Mesothelial cell of epicardium (in vitro differentiated cells): Measurements from ENCODE around the gene RPS6KL1. TPM values are rescaled to one million over a fixed set of nuclear protein-coding genes. Genes with fewer than 3 reads are reported as not detected.

Source experiments
- DNase-seq, 2 experiments: peaks; one replicate each; pipeline ENCODE4 v3.0.0; 2021; ENCODE audit warnings: low spot score in 2 of 2; ENCODE audit not compliant: unreplicated experiment in 2 of 2
- H3K27ac Mint-ChIP-seq: 2 replicates; pipeline ENCODE4 v1.8.0; 2021; ENCODE audit warnings: mixed read lengths
- H3K27me3 Mint-ChIP-seq: 2 replicates; pipeline ENCODE4 v1.8.0; 2021; ENCODE audit warnings: low read depth, mixed read lengths
- H3K36me3 Mint-ChIP-seq: 2 replicates; pipeline ENCODE4 v1.8.0; 2021; ENCODE audit warnings: mixed read lengths
- H3K4me1 Mint-ChIP-seq: 2 replicates; pipeline ENCODE4 v1.8.0; 2021; ENCODE audit warnings: mixed read lengths
- H3K4me3 Mint-ChIP-seq: 2 replicates; pipeline ENCODE4 v1.8.0; 2021; ENCODE audit warnings: mild to moderate bottlenecking, moderate library complexity, mixed read lengths
- H3K9me3 Mint-ChIP-seq: 2 replicates; pipeline ENCODE4 v1.8.0; 2021; ENCODE audit warnings: mixed read lengths
- total RNA-seq: library from RNA; stranded (reverse); gene quantifications from 3 replicates; pipeline ENCODE4 v1.2.1, GENCODE V29; 2021
- TF ChIP-seq, protein P1 (sequence below): fragments of 200-600 bp; sonication (generic); IDR thresholded peaks from one replicate; pipeline ENCODE4 v1.5.0; 2021; ENCODE audit warnings: antibody characterized with exemption; ENCODE audit not compliant: unreplicated experiment

RPS6KL1 gene
- total RNA-seq, 1 donor from 2014 or later, result 1.1 TPM

- no peaks in the 10 kb centered on the region for H3K27me3 Mint-ChIP-seq
- no peak for DNase-seq
- H3K4me1 Mint-ChIP-seq, result peaks cover 14% of the 10 kb centered on the region
- H3K9me3 Mint-ChIP-seq, result no peaks in the 10 kb centered on the region
- no peak overlapping the region for H3K4me3 Mint-ChIP-seq
- no peaks in the 10 kb centered on the region for H3K36me3 Mint-ChIP-seq
- H3K27ac Mint-ChIP-seq, result no peak overlapping the region
- TF ChIP-seq, protein P1, sequence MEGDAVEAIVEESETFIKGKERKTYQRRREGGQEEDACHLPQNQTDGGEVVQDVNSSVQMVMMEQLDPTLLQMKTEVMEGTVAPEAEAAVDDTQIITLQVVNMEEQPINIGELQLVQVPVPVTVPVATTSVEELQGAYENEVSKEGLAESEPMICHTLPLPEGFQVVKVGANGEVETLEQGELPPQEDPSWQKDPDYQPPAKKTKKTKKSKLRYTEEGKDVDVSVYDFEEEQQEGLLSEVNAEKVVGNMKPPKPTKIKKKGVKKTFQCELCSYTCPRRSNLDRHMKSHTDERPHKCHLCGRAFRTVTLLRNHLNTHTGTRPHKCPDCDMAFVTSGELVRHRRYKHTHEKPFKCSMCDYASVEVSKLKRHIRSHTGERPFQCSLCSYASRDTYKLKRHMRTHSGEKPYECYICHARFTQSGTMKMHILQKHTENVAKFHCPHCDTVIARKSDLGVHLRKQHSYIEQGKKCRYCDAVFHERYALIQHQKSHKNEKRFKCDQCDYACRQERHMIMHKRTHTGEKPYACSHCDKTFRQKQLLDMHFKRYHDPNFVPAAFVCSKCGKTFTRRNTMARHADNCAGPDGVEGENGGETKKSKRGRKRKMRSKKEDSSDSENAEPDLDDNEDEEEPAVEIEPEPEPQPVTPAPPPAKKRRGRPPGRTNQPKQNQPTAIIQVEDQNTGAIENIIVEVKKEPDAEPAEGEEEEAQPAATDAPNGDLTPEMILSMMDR, result no peak
Observed at GRCh38 chr14:74959596-74960180, 36.6 kb upstream of the RPS6KL1 start.

DNA sequence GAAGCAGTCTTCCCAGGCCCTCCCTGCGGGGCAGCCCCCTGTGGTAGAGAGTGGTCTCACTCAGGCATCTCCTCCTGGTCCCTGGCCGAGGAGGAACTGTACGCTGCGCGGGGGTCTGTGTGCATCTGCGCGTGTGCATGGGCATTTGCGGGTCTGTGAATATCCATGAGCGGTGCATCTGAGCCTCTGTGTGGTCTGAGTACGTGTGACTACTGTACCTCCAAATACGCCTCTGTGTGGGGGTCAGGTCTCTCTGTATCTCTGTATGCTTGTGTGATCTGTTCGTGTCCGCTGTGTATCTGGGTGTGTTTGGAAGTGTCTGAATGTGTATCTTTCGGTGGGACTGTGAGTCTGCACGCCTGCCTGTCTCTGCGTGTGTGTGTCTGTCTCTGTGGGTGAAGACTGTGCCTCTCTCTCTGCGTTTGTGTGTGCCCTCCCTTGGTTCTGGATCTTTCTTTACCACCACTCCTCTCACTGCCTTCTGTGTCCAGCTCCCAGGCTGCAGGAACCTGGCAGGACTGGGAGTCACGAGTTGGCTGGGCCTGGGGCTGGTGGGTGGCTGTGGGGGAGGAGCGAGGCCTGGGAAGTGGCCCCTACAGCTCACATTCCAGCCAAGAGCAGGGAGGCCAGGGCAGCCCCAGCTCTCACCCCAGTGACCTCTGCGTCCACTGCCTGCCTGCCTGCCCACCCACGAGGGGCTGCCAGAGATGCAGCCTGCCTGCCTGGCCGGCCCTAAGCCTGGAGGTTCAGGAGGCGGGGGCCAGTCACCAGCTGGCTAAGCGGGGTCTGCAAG, 33.4 kb upstream of the RPS6KL1 start:
- Mint-ChIP-seq H3K4me3 (peak overlapping the region; percentile 46), H3K4me1 (peaks cover 29% of the 10 kb centered on the region)

DNA sequence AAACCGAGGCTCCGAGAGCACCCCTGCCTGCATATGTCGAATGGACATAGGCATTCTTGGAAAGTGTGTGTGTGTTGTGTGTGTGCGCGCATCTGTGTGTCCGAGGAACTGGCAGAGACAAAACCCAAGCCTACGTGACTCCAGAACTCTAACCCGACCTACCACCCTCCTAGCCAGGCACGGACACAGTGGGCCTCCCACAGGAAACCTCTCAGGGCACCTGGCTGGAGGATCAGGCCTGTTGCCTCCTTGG, 32.9 kb upstream of the RPS6KL1 start:
- Mint-ChIP-seq H3K4me1 (peaks cover 35% of the 10 kb centered on the region), H3K9me3 (no peaks in the 10 kb centered on the region), H3K4me3 (peak overlapping the region; percentile 46), H3K36me3 (no peaks in the 10 kb centered on the region), H3K27me3 (no peaks in the 10 kb centered on the region), H3K27ac (no peak overlapping the region)
- TF ChIP-seq, protein P1, result no peak
- DNase-seq, result no peak

More for the DNA sequence above, 33.4 kb upstream of the RPS6KL1 start:
- no peak for DNase-seq
- H3K27ac Mint-ChIP-seq, result peak overlapping the region; percentile 1
- H3K27me3 Mint-ChIP-seq, result no peaks in the 10 kb centered on the region
- H3K36me3 Mint-ChIP-seq, result no peaks in the 10 kb centered on the region
- TF ChIP-seq, protein P1, result no peak
- H3K9me3 Mint-ChIP-seq, result no peaks in the 10 kb centered on the region

- Mint-ChIP-seq H3K27me3 (no peaks in the 10 kb centered on the region), H3K4me1 (peaks cover 40% of the 10 kb centered on the region), H3K4me3 (peak within 1 kb of the TSS; percentile 62), H3K9me3 (no peaks in the 10 kb centered on the region), H3K27ac (peak within 1 kb of the TSS; percentile 1), H3K36me3 (no peaks in the 10 kb centered on the region)
- TF ChIP-seq, protein P1, result no peak
- DNase-seq, result peak in 1 of 2 experiments; percentile 73
Observed at GRCh38 chr14:74955229-74956026, 32.4 kb upstream of the RPS6KL1 start, which contains the start of gene PGF. Gene PGF (minus strand): TSS chr14:74955597. CDS start chr14:74955242, 355 bp downstream.

DNA sequence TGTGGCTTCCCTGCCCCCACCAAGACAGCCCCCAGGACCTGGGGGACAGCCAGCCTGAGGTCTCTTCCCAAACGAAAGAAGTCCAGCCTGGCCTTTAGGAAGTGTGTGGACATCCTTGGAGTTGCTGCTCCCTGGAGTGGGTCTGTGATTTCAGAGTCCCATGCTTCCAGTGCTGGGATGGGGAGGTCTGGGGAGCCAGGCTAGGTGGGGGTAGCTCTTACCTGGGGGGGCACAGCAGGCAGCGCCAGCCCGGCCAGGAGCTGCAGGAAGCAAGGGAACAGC, 31.8 kb upstream of the RPS6KL1 start:
- no peaks in the 10 kb centered on the region for H3K36me3 Mint-ChIP-seq
- DNase-seq, result no peak
- peak overlapping the region; percentile 62 for H3K4me3 Mint-ChIP-seq
- no peak overlapping the region for H3K27ac Mint-ChIP-seq
- no peaks in the 10 kb centered on the region for H3K27me3 Mint-ChIP-seq
- H3K9me3 Mint-ChIP-seq, result no peaks in the 10 kb centered on the region
- TF ChIP-seq, protein P1, result no peak
- H3K4me1 Mint-ChIP-seq, result peaks cover 45% of the 10 kb centered on the region
